Adipocyte (in vitro differentiated cells): ENCODE data around the gene SLC6A7.
"Not testable (repeated sequence)": the region's sequence is repeated elsewhere in the genome, so short reads cannot be mapped to it uniquely, and the experiment has no call there.

Experiments
- DNase-seq: peaks from one replicate; pipeline ENCODE4 v3.0.0-alpha.2; 2015; ENCODE audit warnings: low read depth
- H3K27me3 ChIP-seq: replicated peaks from 2 replicates; pipeline ENCODE4 v1.7.0; 2013; ENCODE audit warnings: mild to moderate bottlenecking, low read length, moderate library complexity; ENCODE audit not compliant: control insufficient read depth, insufficient read depth
- H3K36me3 ChIP-seq: 2 replicates; pipeline ENCODE4 v1.7.0; 2013; ENCODE audit warnings: low read length, mild to moderate bottlenecking, moderate library complexity; ENCODE audit not compliant: control insufficient read depth, insufficient read depth, severe bottlenecking
- H3K4me1 ChIP-seq: 2 replicates; pipeline ENCODE4 v1.7.0; 2013; ENCODE audit warnings: mild to moderate bottlenecking, low read length, moderate library complexity; ENCODE audit not compliant: control insufficient read depth, insufficient read depth
- H3K4me3 ChIP-seq: 2 replicates; pipeline ENCODE4 v1.7.0; 2013; ENCODE audit warnings: mild to moderate bottlenecking, low read length, moderate library complexity
- H3K9ac ChIP-seq: 2 replicates; pipeline ENCODE4 v1.7.0; 2013; ENCODE audit warnings: mild to moderate bottlenecking, low read length, moderate library complexity
- H3K9me3 ChIP-seq: 2 replicates; pipeline ENCODE4 v1.7.0; 2013; ENCODE audit warnings: mild to moderate bottlenecking, low read length, moderate library complexity; ENCODE audit not compliant: control insufficient read depth

SLC6A7 gene

GRCh38 chr5:150224483-150225027, 34.7 kb downstream of the SLC6A7 start:
- Histone ChIP-seq H3K4me3 (no peak overlapping the region), H3K9me3 (no peaks in the 10 kb centered on the region), H3K36me3 (no peaks in the 10 kb centered on the region), H3K27me3 (no peaks in the 10 kb centered on the region), H3K9ac (no peak overlapping the region), H3K4me1 (peaks cover 8% of the 10 kb centered on the region)
- DNase-seq = no peak

GRCh38 chr5:150227036-150227435, 37.2 kb downstream of the SLC6A7 start:
- Histone ChIP-seq H3K4me3 (no peak overlapping the region), H3K9me3 (no peaks in the 10 kb centered on the region), H3K4me1 (peaks cover 8% of the 10 kb centered on the region), H3K36me3 (no peaks in the 10 kb centered on the region), H3K9ac (no peak overlapping the region), H3K27me3 (no peaks in the 10 kb centered on the region)
- DNase-seq = no peak

- Histone ChIP-seq H3K9ac (no peak overlapping the region), H3K9me3 (no peaks in the 10 kb centered on the region), H3K4me3 (no peak overlapping the region), H3K36me3 (no peaks in the 10 kb centered on the region), H3K4me1 (peaks cover 8% of the 10 kb centered on the region), H3K27me3 (no peaks in the 10 kb centered on the region)
- DNase-seq = peak; percentile 77
Measured at GRCh38 chr5:150227606-150228273, 37.9 kb downstream of the SLC6A7 start.

GRCh38 chr5:150229571-150229970, 39.7 kb downstream of the SLC6A7 start:
- no peaks in the 10 kb centered on the region for H3K27me3 ChIP-seq
- no peaks in the 10 kb centered on the region for H3K36me3 ChIP-seq
- no peak overlapping the region for H3K4me3 ChIP-seq
- no peak overlapping the region for H3K9ac ChIP-seq
- H3K9me3 ChIP-seq = no peaks in the 10 kb centered on the region
- DNase-seq = no peak
- H3K4me1 ChIP-seq = peaks cover 8% of the 10 kb centered on the region

- H3K9ac ChIP-seq = no peak overlapping the region
- peaks cover 8% of the 10 kb centered on the region for H3K4me1 ChIP-seq
- no peaks in the 10 kb centered on the region for H3K9me3 ChIP-seq
Measured at GRCh38 chr5:150230842-150231241, 41.0 kb downstream of the SLC6A7 start.

GRCh38 chr5:150233706-150234105, 43.8 kb downstream of the SLC6A7 start:
- H3K4me1 ChIP-seq, H3K4me3 ChIP-seq, H3K9me3 ChIP-seq, H3K36me3 ChIP-seq, H3K9ac ChIP-seq, DNase-seq, H3K27me3 ChIP-seq: not testable (repeated sequence)

More at GRCh38 chr5:150230842-150231241, 41.0 kb downstream of the SLC6A7 start:
- no peaks in the 10 kb centered on the region for H3K36me3 ChIP-seq
- DNase-seq = no peak
- H3K27me3 ChIP-seq = no peaks in the 10 kb centered on the region
- no peak overlapping the region for H3K4me3 ChIP-seq

- Histone ChIP-seq H3K36me3 (no peaks in the 10 kb centered on the region), H3K9ac (no peak overlapping the region), H3K4me3 (no peak overlapping the region), H3K27me3 (no peaks in the 10 kb centered on the region), H3K4me1 (no peaks in the 10 kb centered on the region), H3K9me3 (no peaks in the 10 kb centered on the region)
- DNase-seq = no peak
Measured at GRCh38 chr5:150234576-150235499, 45.0 kb downstream of the SLC6A7 start.

GRCh38 chr5:150235500-150235854, 45.6 kb downstream of the SLC6A7 start:
- no peaks in the 10 kb centered on the region for H3K4me1 ChIP-seq
- H3K4me3 ChIP-seq = no peak overlapping the region
- no peaks in the 10 kb centered on the region for H3K36me3 ChIP-seq
- H3K27me3 ChIP-seq = no peaks in the 10 kb centered on the region
- H3K9me3 ChIP-seq = no peaks in the 10 kb centered on the region
- no peak for DNase-seq
- no peak overlapping the region for H3K9ac ChIP-seq

- DNase-seq = no peak
- H3K9me3 ChIP-seq = no peaks in the 10 kb centered on the region
- H3K4me1 ChIP-seq = no peaks in the 10 kb centered on the region
- H3K36me3 ChIP-seq = no peaks in the 10 kb centered on the region
- no peak overlapping the region for H3K4me3 ChIP-seq
- no peaks in the 10 kb centered on the region for H3K27me3 ChIP-seq
- H3K9ac ChIP-seq = no peak overlapping the region
Measured at GRCh38 chr5:150236313-150236712, 46.5 kb downstream of the SLC6A7 start.

GRCh38 chr5:150236981-150237754, 47.3 kb downstream of the SLC6A7 start:
- no peak for DNase-seq
- Histone ChIP-seq H3K9me3 (no peaks in the 10 kb centered on the region), H3K36me3 (no peaks in the 10 kb centered on the region), H3K4me3 (no peak overlapping the region), H3K9ac (no peak overlapping the region), H3K4me1 (no peaks in the 10 kb centered on the region), H3K27me3 (no peaks in the 10 kb centered on the region)

GRCh38 chr5:150238646-150239045, 48.8 kb downstream of the SLC6A7 start:
- Histone ChIP-seq H3K9me3 (no peaks in the 10 kb centered on the region), H3K9ac (no peak overlapping the region), H3K4me3 (no peak overlapping the region), H3K27me3 (no peaks in the 10 kb centered on the region), H3K4me1 (no peaks in the 10 kb centered on the region), H3K36me3 (no peaks in the 10 kb centered on the region)
- DNase-seq = no peak
